Psoas muscle (tissue), 8 donors: ENCODE data around the gene PAPPA. TPM values are rescaled to one million over a fixed set of nuclear protein-coding genes. Genes with fewer than 3 reads are reported as not detected.

ENCODE experiments used
- ATAC-seq, 4 donors: fragments of 200-7000 bp; cut with Tn5 transposase; one replicate each; pipeline ENCODE4 v1.9.1; 2020; ENCODE audit warnings: moderate library complexity in 3 of 4, mild to moderate bottlenecking in 2 of 4
- DNase-seq, 2 donors: peaks; one replicate each; pipeline ENCODE4 v3.0.0-alpha.2; 2020
- H3K27ac ChIP-seq: fragments of 200-600 bp; one replicate; pipeline ENCODE4 v1.8.0; 2022
- H3K27me3 ChIP-seq, 3 donors: fragments of 200-600 bp in 1 of 3; one replicate each; pipeline versions ENCODE4 v1.6.1 to v1.8.0; 2013 to 2022; ENCODE audit warnings: low read length in 2 of 3, mild to moderate bottlenecking in 2 of 3, moderate library complexity in 1 of 3; ENCODE audit not compliant: insufficient read depth in 3 of 3
- H3K36me3 ChIP-seq, 2 donors: fragments of 200-600 bp in 1 of 2; one replicate each; pipeline versions ENCODE4 v1.6.1 to v1.8.0; 2013 to 2022; ENCODE audit warnings: low read depth in 1 of 2, mild to moderate bottlenecking in 1 of 2, moderate library complexity in 1 of 2; ENCODE audit not compliant: insufficient read depth in 1 of 2
- H3K4me1 ChIP-seq: fragments of 200-600 bp; one replicate; pipeline ENCODE4 v1.8.0; 2022
- H3K4me3 ChIP-seq: fragments of 200-600 bp; one replicate; pipeline ENCODE4 v1.8.0; 2022; ENCODE audit warnings: mild to moderate bottlenecking
- H3K9me3 ChIP-seq: fragments of 200-600 bp; one replicate; pipeline ENCODE4 v1.8.0; 2022
- CTCF ChIP-seq: fragments of 200-600 bp; IDR thresholded peaks from one replicate; pipeline ENCODE4 v1.8.0; 2022; ENCODE audit warnings: antibody characterized with exemption
- WGBS, 3 donors: extraction: QIAGEN DNeasy Blood & Tissue Kit; methylation state at CpG; one replicate each; pipeline versions ENCODE4 v1.1.6 to v1.1.7; 2013; 5-methylcytosine and 5-hydroxymethylcytosine counted together
- intact Hi-C, 2 donors: fragments of 100-400 bp; cut with DNase I; formaldehyde crosslinking; loops; one replicate each; pipeline versions ENCODE4 v1.11.0 to v1.14.2; 2022
- polyA plus RNA-seq, 3 donors: library from polyadenylated mRNA; stranded (reverse); fragments of 200-250 nt; gene quantifications; one replicate each; pipeline ENCODE4 v1.2.3, GENCODE V29; 2013
- total RNA-seq, 4 donors: library from RNA; stranded (reverse); fragmentation: NEBNext Ultra II Directional in 2 of 4; extraction: Animal tissue kit (Norgen Biotek cat#: 25700) in 2 of 4; gene quantifications; one replicate each; pipeline versions ENCODE4 v1.2.1 to v1.2.4, GENCODE V29; 2021 to 2023
- donor health status: healthy with polysubstance abuse.
- donor health status: DM: no; HTN: no; CAD: no; lungs with moderate emphysema.
- donor health status: Bipolar disorder and iron deficiency.
- donor health status: healthy.
- donor health status: DM: yes; HTN: yes; CAD: no.
- donor health status: DM: no; HTN: no; CAD: no.
- donor health status: DM: no; HTN: no; CAD: no.
- donor health status: DM: yes; HTN: yes; CAD: no.

The PAPPA gene
- total and polyA plus RNA-seq, 7 donors: 0.07 to 0.88 (median 0.61) TPM

- intact Hi-C loops: no loop called here
- no peaks in the 10 kb centered on the region for H3K9me3 ChIP-seq
- no peak for TF ChIP-seq CTCF
- WGBS, 3 donors: 83 to 94% (median 92%) methylated on average over 1 of the region's 1 CpG
- no peak for DNase-seq
- no peaks in the 10 kb centered on the region for H3K27me3 ChIP-seq
- ATAC-seq: no peak
- H3K4me1 ChIP-seq: no peaks in the 10 kb centered on the region
- no peak overlapping the region for H3K27ac ChIP-seq
- H3K4me3 ChIP-seq: no peak overlapping the region
- no peaks in the 10 kb centered on the region for H3K36me3 ChIP-seq
These were observed 251.7 kb downstream of the PAPPA start for GRCh38 chr9:116405321-116405720.

DNA sequence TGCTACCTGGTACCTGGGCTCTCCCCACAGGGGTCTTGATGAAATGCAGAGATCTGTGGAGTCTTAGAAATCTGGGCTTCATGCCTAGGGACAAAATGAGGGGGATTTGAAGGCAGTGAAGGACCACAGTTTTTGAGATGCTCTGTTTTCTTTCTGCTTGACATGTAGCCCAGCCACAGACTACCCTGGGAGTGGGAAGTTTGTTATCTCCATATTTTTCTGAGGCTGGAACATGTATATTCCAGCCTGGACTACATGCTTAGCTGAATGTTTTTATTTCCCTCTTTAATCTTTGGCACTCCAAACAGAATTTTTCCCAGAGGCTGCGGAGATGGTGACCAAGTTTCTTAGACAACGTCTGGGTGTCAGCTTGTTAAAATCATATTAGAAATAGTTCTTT lies 252.9 kb downstream of the PAPPA start:
- TF ChIP-seq CTCF: no peak
- Histone ChIP-seq H3K9me3 (no peaks in the 10 kb centered on the region), H3K4me1 (no peaks in the 10 kb centered on the region), H3K4me3 (no peak overlapping the region), H3K36me3 (no peaks in the 10 kb centered on the region), H3K27ac (no peak overlapping the region), H3K27me3 (no peaks in the 10 kb centered on the region)
- intact Hi-C loops: no loop called here
- DNase-seq: no peak
- WGBS, 3 donors: 77 to 83% (median 79%) methylated on average over 2 of the region's 2 CpGs
- ATAC-seq: no peak

DNA sequence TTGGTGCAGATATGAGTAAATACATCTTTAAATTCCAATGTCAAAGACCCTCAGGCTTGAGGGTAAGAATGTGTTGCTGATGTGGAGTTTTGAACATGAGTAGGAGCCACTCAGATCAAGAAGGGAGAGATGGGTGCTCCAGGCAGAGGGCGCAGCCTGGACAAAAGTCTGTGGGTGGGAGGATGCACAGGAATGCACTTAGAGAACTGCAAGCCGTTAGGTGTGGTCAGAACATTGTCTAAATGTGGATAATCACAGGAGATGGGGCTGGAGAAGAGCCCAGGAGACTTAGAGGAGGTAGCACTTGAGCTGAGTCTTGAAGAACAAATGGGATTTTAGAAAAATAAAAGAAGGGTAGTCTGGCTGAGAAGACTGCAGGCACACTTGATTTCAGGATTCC lies 255.5 kb downstream of the PAPPA start:
- Histone ChIP-seq H3K27ac (no peak overlapping the region), H3K9me3 (no peaks in the 10 kb centered on the region), H3K4me3 (no peak overlapping the region), H3K36me3 (no peaks in the 10 kb centered on the region), H3K4me1 (no peaks in the 10 kb centered on the region), H3K27me3 (no peaks in the 10 kb centered on the region)
- TF ChIP-seq CTCF: no peak
- intact Hi-C loops: no loop called here
- 77 to 94% (median 87%) methylated on average over 2 of the region's 2 CpGs for WGBS, 3 donors
- ATAC-seq: no peak
- no peak for DNase-seq

- Histone ChIP-seq H3K9me3 (no peaks in the 10 kb centered on the region), H3K4me3 (no peak overlapping the region), H3K27me3 (no peaks in the 10 kb centered on the region), H3K27ac (no peak overlapping the region), H3K4me1 (no peaks in the 10 kb centered on the region), H3K36me3 (no peaks in the 10 kb centered on the region)
- intact Hi-C loops: no loop called here
- no peak for TF ChIP-seq CTCF
- WGBS, 3 donors: 79 to 91% (median 91%) methylated on average over 6 of the region's 6 CpGs
- DNase-seq: no peak
- ATAC-seq: no peak
These were observed 256.0 kb downstream of the PAPPA start for GRCh38 chr9:116409638-116410037.

DNA sequence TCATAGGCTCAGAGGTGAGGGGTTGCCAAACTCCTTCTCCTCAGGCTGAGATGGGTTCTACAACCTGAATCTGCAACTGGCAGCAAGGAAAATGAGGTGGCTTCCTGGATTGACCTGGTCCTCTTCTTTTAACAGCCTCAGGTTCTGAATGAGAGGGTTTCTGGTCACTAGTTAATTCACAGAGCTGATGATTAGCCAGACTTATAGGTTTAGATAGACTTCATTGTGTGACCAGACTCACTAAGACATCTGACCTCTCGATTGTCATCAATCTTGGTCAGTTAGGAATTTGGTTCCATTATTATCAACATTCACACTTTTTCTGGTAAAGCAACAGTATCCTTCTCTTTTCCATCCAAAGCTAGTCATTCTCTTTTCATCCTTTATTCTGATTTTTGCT lies 257.9 kb downstream of the PAPPA start:
- Histone ChIP-seq H3K27me3 (no peaks in the 10 kb centered on the region), H3K9me3 (no peaks in the 10 kb centered on the region), H3K27ac (no peak overlapping the region), H3K36me3 (no peaks in the 10 kb centered on the region), H3K4me3 (no peak overlapping the region), H3K4me1 (no peaks in the 10 kb centered on the region)
- 78 to 92% (median 91%) methylated on average over 1 of the region's 1 CpG for WGBS, 3 donors
- ATAC-seq (no peak), DNase-seq (no peak)
- TF ChIP-seq CTCF: no peak
- intact Hi-C loops: no loop called here
